GM19328 (cell line): ENCODE results near the gene DCAF17.
A peak's percentile ranks its signal among the peaks of the same experiment; 100 is the strongest.
"Not testable (repeated sequence)": the region's sequence is repeated elsewhere in the genome, so short reads cannot be mapped to it uniquely, and the experiment has no call there.

Experiments used
- ATAC-seq: cut with Tn5 transposase; IDR thresholded peaks from one replicate; pipeline ENCODE4 v1.9.1; 2021; ENCODE audit warnings: mild to moderate bottlenecking, moderate library complexity; ENCODE audit not compliant: unreplicated experiment

DCAF17 gene

GRCh38 chr2:171512014-171512413, 78.0 kb downstream of the DCAF17 start:
- ATAC-seq: no peak

GRCh38 chr2:171512683-171513195, 78.7 kb downstream of the DCAF17 start:
- no peak for ATAC-seq

- no peak for ATAC-seq
Observed at GRCh38 chr2:171513719-171514160, 79.7 kb downstream of the DCAF17 start.

- no peak for ATAC-seq
Observed at GRCh38 chr2:171514908-171515582, 81.0 kb downstream of the DCAF17 start.

DNA sequence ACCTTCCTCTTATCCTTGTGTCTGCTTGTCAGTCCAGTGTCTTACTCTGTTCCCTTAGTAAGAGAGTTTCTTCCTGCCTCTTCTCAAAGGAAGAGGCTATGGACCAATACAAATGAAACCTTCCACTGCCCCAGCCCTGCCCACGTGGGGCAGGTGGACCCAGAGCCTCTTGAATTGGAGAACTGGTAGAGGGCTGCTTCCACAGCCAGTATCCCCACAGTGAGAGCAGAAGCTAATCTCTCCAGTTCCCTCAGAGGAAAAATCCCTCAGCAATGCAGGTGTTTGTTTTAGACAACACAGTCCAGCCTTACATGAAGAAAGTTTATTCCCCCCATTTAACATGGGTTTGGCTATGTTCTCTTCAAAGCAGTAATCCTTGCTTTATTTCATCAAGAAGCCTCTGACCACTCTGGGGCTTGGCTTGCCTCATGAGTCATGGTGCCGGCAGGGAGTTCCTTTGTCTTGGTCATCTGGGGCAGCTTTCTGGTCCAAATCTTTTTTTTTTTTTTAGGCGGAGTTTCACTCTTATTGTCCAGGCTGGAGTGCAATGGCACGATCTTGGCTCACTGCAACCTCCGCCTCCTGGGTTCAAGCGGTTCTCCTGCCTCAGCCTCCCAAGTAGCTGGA, 81.8 kb downstream of the DCAF17 start:
- ATAC-seq: no peak

GRCh38 chr2:171516793-171517192, 82.8 kb downstream of the DCAF17 start:
- no peak for ATAC-seq

GRCh38 chr2:171520471-171520870, 86.4 kb downstream of the DCAF17 start:
- no peak for ATAC-seq

GRCh38 chr2:171521361-171522051, 87.5 kb downstream of the DCAF17 start:
- ATAC-seq: no peak

GRCh38 chr2:171522052-171522787, 88.2 kb downstream of the DCAF17 start, which contains the start of gene CYBRD1:
Gene CYBRD1 (plus strand): TSS chr2:171522474. CDS start chr2:171522546, 72 bp downstream.
- peak; percentile 47 for ATAC-seq

DNA sequence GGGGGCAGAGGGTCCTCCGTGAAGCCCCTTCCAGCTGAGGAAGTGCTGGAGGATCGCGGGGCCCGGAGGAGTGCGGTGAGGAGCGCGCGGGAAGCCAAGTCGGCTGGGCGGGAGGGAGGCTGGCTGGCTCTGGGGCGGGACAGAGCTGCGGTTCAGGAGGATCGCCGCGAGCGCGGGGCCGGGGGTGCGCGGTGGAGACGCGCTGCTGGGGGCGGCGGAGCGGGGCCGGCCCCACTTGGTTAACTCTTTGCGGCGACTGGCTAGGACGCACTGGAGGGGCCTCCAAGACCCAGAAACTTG, 88.7 kb downstream of the DCAF17 start:
- ATAC-seq: peak; percentile 33

DNA sequence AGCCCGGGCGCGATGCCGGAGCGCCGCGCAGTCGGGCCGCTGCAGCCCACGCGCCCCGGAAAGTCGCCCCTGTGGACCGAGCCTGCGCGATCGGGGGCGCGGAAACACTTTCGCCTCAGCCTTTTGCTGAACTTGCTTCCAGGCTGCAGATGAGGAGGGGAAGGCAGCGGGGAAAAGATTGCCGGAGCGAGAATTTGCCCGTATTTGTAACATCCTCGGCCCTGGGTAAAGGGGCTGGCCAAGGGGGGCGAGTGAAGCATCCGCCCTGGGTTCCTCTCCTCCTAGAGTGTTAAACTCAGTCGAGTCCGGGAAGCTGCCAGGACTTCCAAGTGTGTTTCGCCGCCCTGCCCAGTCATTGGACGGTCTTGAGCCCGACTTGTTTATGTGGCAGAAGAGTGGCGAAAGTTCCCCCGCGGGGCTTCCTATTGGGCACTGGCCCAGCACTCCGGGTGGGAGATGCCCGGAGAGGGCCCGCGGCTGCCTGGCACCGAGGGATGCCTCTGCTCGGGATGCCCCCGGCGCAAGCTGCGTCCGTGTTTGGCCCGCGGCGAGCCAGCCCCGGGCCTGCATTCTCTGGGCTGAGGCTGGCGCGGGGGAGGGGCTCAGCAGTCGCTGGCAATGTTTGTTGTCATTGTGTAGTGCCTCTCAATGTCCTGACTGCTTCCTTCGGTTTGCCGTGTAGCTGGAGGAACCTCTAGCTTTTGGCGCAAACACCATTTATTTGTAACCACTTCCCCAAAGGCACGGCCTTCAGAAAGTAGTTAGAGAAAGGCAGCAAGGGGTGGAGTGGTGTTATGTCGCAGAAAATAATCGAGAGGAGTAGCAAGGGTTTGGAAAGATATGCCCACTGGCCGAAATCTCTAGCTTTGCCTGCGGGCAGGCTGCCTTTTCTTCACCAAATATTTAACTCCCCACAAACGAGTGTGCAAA, 89.3 kb downstream of the DCAF17 start:
- peak; percentile 34 for ATAC-seq

- ATAC-seq: no peak
Observed at GRCh38 chr2:171524018-171524401, 90.0 kb downstream of the DCAF17 start.

DNA sequence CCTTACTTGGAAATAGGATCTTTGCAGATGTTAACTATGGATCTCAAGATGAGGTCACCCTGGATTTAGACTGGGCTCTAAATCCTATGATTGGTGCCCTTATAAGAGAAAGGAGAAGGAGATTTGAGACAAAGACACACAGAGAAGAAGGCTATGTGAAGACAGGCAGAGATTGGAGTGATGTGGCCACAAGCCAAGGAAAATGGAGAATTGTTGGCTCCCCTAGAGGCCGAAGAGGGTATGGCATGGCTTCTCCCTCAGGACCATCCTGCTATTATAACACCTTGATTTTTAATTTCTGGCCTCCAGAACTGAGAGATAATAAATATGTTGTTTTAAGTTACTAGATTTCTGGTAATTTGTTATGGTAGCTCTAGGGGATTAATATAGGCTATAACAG, 95.9 kb downstream of the DCAF17 start:
- ATAC-seq: no peak

- no peak for ATAC-seq
Observed at GRCh38 chr2:171530378-171530777, 96.4 kb downstream of the DCAF17 start.

DNA sequence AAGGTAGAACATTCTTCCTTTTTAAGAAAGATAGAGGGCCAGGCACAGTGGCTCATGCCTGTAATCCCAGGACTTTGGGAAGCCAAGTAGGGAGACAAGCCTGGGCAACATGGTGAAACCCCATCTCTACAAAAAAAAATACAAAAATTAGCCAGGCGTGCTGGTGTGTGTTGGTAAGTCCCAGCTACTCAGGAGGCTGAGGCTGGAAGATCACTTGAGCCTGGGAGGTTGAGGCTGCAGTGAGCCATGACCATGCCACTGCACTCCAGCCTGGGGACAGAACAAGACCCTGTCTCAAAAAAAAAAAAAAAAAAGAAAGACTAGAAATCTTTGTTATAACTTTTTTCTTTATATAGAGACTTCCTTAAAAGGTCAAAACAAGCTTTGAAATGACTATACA, 96.8 kb downstream of the DCAF17 start:
- not testable (repeated sequence) for ATAC-seq

DNA sequence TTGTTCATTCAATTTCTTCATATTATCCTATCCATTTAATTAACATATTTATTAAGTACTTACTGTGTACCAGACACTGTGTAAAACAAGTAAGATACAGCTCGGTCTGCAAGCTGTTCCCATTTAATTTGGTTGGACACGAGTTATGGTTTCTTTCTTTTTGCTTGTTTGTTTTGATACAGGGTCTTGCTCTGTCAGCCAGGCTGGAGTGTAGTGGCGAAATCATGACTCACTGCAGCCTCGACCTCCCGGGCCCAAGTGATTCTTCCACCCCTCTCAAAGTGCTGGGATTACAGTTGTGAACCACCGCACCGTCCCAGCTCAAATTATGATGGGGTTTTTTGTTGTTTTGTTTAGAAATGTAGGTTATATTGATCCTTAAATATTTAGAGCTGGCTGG, 97.3 kb downstream of the DCAF17 start:
- ATAC-seq: no peak

GRCh38 chr2:171531836-171532450, 97.9 kb downstream of the DCAF17 start:
- ATAC-seq: no peak

- no peak for ATAC-seq
Observed at GRCh38 chr2:171533331-171533730, 99.3 kb downstream of the DCAF17 start.
